ENCODE results near the gene RPL38.

Gene RPL38

DNA sequence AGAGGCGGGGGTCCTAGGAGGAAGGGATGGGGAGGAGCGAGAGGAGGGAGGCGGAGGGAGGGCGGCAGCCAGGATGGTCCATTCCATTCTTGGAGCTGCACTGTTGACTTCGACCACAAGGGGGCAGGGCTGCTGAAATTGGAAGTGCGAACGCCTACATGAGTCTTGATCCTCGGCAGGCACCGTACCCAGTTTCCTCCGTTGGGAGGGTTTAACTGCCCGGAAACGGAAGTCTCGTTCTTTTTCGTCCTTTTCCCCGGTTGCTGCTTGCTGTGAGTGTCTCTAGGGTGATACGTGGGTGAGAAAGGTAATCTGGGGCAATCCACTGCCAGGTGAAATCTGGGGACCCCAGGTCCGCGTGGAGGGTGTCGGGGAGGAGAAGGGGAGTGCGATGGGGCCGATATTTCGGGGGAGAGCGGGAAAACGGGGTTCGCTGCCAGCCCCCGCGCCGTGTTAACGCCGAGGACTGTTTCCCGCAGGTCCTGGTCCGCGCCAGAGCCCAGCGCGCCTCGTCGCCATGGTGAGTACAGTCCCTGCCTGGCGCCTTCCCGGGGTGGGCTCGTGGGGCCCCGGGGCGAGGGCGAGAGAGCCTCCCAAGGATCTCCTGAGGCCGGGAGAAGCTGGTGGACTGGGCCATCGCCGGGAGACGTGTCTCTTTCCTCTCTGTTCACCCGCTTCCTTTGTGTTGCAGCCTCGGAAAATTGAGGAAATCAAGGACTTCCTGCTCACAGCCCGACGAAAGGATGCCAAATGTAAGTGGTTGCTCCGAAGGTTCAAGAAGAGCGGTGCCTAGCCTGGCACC is at the start of gene RPL38:
Gene RPL38 (plus strand): TSS at position 240 of the 802 bp plus-strand sequence. CDS start 278 bp downstream, at position 518.
- peak; percentile 98 for DNase-seq

DNA sequence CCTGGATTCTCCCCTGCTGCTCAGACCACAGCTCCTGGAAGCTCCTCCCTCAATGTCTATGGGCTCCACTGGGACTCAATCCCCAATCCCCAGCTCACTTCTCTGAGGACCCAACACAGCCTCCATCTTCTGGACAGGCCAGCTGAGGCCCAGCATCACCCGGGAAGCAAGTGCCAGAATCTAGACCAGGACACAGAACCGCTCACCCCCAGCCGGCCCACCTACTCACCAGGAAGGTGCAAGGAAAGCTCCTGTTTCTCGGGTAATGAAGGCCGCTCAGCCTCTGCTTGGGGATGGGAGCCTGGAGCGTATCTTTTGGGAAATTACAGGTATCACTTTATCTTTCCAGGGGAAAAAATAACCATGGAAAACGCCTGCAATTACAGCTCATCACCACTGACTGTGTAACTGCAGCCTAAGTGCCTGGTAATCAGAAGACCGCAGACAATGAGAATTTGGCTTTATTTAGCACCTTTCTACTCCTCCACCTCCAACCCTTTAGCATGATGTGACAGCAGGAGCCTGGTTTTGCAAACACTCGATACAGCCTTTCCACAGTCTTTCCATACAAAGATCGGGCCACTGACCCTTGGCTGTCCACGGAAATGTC is 49.6 kb upstream of the RPL38 start:
- peak; percentile 50 for DNase-seq

DNA sequence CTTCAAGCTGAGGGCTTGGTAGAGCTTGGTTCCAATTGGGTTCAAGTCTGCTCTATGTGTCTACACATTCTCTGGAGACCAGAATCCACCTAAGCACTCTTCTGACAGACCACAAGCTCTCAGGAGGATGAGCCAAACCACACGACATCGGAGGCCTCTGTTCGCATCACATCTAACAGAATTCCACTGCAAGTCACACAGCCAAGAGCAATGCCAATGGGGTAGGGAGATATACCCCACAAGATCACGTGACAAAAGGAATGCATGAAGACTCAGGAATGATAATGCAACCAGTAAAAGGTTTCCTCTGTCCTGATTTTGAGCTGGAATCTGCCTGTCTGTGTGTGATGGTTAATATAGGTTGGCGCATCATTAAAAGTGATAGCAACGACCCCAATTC is 46.6 kb upstream of the RPL38 start:
- no peak for DNase-seq

DNA sequence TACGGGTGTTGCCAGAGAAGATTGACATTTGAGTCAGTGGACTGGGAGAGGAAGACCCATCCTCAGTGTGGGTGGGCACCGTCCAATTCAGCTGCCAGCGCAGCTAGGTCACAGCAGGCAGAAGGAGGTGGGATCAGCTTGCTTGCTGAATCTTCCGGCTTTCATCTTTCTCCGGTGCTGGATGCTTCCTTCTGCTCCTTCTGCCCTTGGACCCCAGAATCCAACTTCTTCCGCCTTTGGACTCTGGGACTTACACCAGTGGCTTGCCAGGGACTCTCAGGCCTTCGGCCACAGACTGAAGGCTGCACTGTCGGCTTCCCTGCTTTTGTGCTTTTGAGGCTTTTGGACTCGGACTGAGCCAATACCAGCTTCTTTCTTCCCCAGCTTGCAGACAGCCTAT is 46.1 kb upstream of the RPL38 start:
- no peak for DNase-seq

DNA sequence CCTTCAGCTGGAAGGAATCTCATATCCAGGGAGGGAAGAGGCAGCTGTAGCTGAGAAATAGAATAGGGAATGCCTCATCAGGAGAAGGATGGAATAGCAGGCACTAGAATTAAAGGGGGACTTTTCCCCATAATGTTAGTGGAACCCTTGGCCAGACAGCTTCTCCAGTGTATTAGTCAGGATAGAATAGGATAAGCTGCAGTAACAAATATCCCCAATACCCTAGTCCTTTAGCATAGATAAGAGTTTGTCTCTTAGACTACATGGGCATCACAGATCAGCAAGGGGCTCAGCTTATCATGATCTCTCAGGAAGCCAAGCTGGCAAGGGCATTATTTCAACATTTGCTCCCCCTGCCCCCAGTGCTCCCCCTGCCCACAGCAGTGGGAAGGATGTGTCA is 44.7 kb upstream of the RPL38 start:
- no peak for DNase-seq

DNA sequence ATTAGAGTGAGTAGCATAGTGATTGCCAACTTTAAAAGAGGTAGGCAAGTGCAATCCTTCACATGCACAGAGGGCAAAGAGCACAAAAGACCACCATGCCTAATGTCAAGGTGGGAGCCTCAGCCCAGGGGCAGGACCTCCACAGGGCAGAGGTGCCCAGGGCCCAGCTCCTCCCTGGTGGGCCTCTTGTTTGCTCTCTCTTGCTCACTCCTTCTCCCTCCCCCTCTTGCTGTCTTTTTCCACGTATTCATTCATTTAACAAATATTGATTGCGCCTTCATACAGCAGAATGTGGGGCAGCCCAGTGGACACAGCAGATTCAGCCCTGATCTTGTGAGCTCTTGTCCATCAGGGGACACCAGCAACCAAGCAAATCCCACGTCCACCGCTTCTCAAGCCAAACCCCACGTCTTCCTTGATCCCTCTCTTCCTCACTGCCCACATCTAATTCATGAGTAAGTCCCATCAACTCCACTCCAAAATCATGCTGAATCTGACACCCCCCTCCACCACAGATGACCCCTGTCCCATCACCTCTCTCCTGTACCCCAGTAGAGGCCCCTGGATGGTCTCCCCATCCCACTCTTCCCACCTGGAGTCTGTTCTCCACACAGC is 44.1 kb upstream of the RPL38 start:
- DNase-seq: no peak

DNA sequence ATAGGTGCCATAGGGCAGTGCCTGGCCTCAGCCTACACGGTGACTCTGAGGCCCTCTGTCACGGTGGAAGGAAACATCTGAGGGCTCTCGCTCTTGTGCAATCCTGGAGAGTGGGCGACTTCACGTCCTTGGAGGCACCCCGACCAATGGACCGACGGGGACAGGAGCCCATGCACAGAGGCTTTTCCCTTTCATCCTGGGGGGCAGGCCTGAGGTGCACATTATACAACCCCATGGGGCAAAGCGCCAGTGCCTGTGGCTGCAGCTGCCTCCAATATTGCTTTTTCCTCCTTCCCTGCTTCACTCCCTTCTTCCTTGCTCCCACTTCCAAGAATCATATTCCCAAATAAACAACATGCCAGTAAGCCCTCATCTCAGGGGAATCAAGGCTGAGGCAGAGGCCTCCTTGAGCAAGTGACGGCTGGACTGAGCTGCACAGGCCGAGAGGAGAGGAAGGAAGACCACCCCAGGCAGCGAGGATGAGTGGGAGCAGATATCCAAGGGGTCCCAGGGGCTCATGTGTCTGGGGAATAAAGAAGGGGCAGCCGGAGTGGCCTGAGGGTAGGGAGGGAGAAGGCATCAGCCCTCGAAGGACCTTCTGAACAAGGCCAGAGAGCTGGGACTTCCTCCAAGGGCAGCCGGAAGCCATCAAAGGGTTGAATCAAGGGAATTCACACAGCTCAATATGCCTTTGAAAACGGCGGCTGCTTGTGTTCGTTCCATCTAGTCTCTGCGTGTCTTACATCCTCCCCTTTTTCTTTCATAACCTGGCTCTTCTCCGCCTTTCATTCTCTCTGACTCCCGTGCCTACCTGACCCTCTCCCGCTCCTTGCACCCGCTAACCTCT is 42.6 kb upstream of the RPL38 start:
- no peak for DNase-seq

DNA sequence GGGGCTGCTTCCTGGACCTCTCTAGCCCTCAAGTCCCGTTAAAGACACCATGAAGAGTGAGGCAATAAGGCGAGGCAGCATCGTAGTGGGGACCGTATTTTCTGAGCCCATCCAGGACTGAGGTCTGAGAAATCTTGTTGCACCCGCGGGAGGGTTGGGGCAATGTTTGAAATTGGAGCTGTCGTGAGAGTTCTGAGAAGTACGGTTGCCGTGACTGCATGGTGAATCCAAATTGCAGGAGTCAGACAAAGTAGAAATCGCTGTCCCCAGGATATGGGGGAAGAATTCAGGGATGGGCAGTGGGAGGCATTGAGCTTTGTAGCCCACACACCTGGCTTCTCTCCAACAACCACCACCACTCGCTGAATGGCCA is 42.0 kb upstream of the RPL38 start:
- no peak for DNase-seq

DNA sequence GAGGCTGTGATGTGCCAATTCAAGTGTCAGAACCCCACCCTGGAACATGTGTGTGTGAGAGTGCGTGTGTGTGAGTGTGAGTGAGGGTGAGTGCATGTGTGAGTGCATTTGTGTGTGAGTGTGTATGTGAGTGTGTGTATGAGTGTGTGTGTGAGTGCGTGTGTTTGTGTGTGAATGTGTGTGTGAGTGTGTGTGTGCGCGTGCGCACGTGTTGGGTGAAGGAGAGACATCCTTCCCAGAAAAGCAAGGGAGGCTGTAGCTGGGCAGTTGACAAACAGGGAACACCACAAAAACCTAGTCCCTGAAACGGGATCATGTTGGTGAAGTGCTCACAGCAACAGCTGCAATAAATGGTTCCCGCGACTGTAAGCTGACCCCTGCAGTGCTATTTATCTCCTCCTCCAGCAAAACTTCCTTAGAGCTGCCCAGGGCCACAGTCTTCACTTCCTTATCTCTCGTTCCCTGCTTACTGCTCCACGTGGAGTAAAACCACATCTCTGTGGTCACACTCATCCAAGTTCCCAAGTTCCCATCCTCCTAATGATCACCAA is 40.1 kb upstream of the RPL38 start:
- no peak for DNase-seq

DNA sequence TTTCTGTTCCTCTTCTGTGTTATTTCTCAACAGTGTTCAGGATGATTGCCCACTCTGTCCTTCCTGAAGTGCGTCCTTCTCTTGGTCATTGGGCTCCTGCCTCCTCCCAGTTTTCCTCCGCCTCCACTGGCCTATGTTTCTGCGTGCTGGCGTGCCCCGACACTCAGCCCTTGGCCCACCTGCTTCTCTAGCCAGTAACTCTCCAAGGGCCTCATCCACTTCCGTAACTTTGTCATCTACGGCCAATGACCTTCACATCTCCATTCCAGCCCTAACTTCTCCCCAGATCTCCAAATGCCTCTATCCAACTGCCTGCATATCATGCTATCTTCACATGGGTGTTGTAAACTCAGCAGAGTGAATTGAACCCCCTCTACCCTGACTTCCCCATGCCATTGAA is 39.6 kb upstream of the RPL38 start:
- no peak for DNase-seq

DNA sequence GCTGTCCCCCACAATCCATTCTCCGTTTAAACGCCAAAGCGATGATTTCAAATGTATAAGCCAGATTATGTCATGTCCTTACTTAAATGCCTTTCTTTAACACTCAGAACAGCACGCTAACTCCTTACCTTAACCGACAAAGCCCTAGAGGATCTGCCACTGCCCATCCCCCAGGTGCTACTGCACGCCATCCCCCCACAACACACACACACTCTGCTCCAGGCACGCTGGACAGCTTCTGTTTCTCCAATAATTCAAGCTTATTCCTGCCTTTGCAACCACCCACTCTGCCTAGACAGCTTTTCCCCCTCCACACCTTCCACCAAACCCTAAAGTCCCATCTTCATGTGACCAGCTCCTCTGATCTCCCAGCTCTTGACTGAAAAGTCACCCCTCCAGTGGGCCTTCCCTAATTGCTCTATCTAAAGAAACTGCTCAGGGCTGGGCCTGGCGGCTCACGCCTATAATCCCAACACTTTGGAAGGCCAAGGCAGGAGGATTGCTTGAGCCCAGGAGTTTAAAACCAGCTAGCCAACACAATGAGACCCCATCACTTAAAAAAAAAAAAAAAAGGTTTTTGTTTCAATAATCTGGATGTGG is 38.9 kb upstream of the RPL38 start:
- no peak for DNase-seq

DNA sequence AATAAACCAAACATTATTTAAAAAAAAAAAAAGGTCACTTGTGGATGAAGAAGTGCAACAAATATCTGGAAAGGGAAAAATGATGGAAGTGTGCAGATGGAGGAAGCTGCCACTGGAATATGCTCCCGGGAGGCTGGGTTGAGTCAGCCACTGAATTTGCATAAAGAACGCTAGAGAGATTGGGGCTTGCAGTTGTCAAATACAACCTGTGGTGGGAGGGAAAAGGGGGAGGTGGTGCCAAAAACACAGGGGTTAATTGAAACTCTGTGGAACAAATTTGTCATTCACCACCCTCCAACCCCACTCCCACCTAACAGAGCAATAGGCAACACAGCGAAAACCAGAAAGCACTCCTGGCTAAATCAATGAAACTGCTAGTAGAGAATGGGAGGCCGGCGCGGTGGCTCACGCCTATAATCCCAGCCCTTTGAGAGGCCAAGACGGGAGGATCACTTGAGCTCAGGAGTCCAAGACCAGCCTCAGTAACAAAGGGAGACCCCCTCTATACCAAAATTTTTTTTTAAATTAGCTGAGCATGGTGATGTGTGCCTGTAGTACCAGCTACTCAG is 37.6 kb upstream of the RPL38 start:
- no peak for DNase-seq

DNA sequence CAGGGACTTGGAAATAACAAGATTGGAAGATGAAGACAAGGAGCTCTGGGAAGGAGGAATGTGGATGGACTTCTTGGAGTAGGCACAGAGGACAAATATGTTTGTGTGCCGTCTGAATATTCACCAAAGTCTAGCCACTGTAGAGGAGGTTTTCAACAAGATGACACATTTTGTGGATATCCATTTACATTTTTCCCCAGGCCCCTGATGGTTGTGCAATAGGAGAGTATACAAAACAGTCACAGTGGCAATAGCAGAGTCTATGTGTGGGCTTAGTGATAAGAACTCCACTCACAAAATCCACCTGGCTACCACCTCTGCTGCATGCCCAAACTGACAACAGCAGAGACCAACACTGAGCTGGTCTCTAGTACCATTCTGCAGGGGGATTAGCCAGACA is 32.6 kb upstream of the RPL38 start:
- DNase-seq: no peak

DNA sequence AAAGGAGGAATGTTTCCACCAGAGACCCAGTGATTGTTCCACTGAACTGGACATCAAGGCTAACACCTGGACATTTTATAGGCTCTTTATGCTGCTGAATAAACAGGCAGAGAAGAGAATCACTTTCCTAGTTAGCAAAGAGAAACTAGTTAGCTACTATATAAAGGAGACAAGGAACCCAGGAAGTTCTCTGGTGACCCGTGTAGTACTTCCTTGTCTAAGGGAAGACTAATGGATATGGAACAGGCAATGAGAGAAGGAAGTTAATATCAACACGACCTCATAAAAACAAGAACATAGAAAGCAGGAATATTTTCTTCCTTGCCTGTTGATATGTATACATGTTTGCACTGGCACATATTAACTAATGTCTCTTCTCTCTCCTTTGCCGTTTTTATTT is 30.8 kb upstream of the RPL38 start:
- no peak for DNase-seq

DNA sequence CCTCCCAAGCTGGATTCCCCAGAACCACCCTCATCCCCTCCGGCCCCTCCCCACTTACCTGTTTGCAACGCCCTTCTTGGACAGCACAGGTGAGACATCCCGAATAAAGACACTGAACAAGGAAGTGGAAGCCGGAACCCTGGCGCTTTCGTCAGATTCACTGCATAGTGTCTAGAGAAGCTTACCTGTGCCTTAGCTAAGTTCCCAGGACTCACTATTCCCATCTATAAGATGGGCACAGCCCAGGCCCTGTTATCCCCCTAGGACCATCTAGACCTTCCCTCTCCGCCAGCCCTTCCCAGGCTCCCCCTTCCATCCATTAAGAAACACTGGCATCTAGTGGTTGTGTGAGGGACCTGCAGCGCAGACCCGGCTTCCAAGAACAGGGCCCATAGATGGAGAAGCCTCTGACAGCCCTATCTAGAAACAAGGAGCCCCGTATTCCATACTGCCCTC is 26.9 kb upstream of the RPL38 start:
- peak; percentile 78 for DNase-seq

DNA sequence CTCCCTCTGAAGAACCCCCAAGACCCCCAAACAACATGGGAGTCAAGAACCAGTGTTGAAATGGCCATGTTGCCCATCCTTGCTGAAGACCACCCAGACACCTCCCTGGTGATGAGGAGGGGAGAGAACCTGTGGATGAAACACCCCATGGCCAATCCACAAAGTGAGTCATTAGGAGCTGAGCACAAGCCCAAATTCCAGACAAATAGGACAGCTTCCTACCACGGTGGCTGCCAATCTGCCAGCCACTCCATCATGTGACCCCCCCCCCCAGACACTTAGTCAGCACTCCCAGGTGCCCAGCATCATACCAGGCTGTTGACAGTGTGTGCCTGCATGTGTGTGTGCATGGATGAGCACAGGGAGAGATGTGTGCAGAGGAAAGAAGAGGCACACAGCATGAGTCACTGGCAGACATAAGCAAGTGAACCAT is 26.4 kb upstream of the RPL38 start:
- no peak for DNase-seq

DNA sequence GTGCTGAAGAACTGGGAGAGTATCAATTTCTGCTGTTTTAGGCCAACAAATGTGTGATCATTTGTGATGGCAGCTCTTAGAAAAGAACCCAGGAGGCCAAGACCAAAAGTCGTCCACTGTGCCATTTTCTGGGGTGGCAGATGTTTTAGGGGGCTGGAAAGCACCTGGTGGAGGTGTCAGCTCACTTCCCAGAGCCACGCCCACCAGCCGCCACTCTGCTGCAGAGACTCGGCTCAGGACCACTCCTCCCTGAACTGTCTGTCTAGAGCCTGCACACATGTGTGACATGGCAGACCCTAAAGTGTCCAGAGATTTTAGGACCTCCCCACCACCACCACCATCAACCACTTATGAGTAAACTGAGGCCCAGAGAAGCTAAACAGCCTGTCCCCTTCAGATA is 23.9 kb upstream of the RPL38 start:
- DNase-seq: no peak

DNA sequence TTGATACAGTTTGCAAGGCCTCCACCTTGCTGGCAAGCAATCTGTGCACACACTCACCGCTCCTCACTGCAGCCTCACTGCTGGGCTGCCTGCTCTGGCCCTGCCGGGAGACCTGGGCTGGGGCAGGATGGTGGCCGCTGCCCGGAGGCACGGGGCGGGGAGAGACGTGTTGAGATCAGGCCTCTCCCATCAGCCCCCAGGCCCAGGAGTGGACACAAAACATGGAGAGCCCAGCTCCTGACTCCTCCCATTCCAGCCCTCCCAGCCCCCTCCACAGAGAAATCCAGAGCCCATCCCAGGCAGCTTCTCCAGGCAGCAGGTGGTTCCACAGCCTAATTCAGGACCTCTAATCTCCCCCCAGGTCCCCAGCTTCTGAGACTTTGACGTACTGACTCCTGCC is 23.1 kb upstream of the RPL38 start:
- DNase-seq: no peak

DNA sequence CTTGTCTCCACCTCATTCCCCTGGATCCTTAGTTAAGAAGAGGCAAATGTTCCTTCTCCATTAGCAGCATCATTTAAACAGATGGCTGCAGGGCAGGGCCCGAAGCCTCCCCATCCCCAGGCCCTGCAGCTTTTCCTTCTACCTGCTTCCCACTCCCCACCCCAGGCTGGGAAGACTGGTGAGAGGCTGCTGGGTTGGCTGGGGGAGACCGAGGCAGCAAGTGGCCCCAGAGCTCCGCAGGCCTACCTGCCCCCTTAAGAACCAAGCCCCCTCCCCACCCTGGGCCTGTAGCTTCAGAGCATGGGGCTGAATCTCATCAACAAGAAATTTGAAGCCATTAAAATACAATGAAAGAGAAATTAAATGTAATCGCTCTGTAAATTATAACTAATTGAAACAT is 22.1 kb upstream of the RPL38 start:
- no peak for DNase-seq

DNA sequence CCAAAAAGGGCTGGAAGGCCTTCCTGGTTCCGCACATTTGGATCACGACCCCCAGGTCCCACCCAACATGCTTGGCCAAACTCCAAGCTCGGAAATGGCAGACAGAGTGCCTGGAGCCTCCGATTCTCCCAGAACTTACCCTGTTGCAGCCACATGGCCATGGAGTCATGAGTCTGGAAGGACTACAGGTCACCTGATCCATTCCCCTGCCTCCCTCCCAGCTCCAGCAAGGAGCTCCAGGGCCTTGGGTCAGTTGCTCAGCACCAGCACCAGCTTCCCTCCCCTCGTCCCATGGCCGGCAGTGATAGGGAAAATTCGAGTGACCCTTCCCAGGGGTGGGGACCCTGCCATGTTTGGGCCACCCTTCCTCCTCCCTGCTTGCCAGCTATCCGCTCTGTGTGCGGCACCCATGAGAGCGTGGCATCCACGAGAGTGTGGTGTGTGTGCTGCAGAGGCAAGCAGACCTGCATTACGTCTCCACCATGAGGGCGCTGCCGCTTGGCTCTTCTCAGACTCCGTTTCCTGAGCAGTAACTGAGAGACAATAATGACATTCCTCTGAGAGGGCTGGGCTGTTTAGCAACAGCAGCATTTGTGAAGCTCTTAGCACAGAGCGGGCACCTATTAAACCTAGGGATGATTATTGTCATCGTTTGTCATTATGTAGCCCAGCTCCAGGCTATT is 21.3 kb upstream of the RPL38 start:
- DNase-seq: peak; percentile 85

DNA sequence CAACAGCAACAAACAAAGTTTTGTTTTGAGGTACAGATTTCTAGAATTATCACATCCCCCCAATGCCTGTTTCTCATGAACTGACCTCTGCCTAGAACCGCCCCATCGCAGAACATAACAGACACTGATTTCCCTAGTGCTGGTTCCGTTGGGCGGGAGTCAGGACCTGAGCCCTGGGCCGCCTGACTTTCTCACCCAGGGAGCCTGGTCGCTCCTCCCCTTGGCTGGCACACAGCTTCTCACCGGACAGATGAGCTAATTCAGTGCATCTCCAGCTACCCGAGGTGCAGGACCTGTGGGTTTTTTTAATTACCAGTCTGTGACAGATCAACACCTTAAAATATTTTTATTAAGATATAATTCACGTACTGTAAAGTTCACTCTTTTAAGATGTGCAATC is 20.1 kb upstream of the RPL38 start:
- DNase-seq: no peak
